ENCODE measurements around the gene ANKRD9.

Gene ANKRD9

DNA sequence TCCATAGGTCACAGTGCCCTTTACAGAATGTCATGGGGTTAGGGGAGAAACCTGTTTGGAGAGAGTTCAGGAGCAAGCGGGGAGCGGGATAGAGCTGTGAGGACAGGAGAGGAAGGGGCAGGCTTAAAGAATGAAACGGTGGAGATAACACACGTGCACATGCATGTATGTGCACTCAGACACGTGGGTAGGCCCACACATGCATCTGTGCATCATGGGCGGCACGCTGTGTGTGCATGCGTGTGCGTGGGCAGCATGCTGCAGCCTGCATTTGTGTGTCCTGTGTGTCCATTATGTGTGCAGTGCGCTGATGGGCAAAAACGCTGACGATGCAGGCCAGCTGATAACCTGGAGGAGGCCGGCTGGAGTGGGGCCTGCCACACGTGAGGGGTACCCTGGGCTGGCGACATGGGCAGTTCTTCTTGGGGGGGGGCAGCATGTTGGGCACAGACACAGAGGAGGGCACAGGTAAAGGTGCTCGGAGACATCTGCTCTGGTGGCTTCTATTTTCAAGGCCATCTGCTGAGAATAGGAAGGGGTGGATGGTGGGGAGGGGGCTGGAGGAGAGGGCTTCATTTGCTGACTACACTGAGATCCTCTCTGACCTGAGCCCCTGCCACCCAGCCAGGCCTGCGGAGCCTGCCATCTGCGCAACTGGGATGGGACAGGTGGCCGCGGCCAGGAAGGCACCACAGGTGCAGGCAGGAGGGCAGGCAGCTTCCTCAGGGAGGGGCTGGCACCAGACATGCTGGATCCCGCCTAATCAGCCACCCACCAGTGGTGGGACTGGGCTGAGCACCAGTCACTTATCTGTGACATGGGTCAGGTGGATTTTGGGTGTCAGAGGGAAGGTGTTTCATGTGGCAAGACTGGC, 4.6 kb upstream of the ANKRD9 start:
- DNase-seq, result no peak

DNA sequence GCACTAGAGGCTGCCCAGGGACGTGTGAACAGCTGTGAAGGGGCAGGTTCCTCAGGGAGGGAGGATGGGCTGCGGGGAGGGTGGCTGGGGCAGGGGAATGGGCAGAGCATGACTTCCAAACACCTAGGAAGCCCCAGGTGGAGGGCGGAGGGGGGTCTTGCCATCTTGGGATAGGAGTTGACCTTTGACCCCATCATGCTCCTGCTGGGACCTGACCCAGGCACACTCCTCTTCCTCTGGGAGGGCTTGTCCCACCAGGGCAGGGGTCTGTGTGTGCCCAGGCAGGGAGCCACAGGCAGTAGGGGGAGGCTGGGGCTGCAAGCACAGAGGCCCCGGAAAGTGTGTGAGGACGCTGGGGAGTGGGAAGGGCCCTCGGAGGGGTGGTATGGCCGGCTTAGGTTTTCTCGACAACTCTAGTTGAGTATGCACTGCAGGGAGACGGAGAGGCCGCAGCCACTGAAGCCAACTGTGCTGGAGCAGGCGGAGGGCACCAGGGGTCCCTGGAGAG, 3.3 kb upstream of the ANKRD9 start:
- no peak for DNase-seq

DNA sequence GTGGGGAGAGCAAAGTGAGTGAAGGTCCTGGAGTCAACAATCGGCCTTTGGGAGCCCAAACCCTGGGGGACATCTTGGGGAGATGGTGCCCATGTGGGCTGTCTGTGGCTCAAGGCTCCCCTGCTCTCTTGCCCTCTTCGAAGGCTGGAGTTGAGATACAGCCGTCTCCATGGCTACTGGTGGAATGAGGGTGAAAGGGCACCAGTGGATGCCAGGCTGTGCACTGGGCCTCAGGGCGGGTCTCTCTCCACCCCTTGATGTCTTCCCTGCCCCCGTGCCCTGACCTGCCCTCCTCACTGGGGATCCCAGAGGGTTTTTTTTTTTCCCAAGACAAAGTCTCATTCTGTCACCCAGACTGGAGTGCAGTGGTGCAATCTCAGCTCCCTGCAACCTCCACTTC, 2.0 kb upstream of the ANKRD9 start:
- no peak for DNase-seq

DNA sequence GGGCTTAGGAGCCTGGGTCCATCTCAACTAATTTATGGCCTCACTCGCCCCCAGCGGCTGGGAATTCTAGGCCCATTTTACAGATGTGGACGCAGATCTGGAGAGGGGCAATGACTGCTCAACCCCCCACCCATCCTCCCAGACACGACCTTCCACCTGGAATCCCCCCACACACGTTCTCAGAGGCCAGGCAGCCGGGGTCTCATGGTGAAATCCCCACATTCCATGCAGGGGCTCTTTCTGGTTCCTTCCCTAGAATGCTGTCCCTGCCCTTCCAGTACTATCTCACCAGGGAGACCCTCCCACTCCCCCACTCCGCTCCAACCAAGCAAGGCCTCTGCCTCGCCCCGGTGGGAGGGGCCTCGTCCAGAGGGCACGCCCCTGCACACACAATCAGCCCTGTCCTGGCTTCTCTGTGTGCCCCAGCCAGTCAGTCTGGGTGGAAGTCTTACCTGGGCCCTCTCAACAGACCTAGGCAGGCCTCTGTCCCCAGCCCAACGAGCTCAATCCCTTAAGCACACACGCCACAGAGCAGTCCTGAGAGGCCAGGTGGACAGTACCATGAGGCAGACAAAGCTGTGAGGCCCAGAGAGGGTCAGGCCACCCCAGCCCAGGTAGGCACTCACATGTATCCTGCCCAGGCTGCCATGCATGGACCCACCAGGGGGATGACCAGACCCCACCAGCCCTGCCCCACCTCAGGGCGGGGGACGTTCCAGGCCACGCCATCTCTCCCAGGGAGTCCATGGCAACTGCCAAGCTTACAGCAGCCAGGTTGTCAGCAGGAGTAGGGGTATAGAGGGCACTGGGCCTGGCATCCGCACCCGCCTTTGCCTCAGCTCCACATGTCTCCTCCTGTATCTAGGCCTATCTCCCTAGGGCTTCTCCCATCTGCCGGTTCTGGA, 1.3 kb upstream of the ANKRD9 start:
- DNase-seq, result no peak

DNA sequence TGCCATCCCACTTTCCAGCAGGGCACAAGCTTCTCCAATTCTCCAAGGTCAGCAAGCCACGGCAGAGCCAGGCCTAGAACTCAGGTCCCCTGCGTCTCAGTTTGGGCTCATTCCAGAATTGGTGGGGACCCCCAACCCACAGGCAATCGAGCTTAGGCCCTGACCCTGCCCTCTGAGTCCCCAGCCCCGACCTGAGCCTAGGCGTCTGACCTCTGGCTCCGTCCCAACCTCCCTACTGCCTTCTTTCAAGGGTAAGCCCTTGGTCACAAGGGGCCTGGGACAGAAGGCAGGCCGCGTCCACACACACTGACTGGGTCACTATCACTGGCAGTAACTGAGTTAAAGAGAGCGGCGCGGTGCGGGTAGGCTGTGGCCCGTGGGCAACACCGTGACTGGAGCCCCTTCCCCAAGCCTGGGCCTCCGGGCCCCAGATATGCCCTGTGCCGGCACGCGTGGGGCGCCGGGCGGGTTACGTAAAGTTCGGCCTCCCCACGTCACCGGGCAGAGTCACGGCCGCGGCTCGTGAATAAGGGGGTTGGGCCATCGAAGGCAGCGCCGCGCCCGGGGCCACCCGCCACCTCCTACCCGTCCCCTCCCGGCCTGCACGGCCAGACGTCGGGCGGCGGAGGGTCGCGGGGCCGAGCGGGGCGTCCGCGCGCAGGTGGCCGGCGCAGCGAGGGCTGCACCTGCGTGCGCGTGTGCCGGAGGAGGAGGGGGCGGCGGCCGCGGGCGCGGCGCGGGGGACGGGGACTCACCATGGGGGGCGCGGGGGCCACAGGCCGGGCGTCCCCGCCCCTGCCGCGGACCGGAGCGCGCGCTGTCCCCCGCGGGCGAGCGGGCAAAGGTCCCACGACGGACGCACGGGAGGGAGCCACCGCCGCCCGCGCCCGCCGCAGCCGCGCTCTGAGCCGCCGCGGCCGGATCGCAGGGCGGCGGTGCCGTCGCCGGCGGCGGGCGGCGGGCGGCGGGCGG, 516 bp downstream of the ANKRD9 start:
- peak in 18 of 56 donors; percentile 11 to 63 (median 34) for DNase-seq

DNA sequence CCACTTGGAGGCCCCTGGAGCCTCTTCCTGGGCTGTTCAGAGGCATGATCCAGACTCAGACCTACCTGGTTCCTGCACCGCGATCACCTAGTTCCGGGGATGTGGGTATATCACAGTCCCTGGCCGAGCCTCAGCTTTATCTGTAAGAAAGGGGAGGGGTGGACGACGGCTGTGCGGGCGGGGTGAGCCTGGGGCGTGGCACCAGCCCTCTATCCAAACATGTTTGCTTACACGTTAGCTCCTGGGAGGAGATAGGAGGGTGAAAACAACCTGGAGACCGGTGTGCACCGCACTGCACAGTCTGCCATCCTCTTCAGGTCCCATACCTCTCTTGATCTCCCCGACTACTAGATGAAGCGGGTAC, 1.2 kb downstream of the ANKRD9 start:
- no peak for DNase-seq

DNA sequence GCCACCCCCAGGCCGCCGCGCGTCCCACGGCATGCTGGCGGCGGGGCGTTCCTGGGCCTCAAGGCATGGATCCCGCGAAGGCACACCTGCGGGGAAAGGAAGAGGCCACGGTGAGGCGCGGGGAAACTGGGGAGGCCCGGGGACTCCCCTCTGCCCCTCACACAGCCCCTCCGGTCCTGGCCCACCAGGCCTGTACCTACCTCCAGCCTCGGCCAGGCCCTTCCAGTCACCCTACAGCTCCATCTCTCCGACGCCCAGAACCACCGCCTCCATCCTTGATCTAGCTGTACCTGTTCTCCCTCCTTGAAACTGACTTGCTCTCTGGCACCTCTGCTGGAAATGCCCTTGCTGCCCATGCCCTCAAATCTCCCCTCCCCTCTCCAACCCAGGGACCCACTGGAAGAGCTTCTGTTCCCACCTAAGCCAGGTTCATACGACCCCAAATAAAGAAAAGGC, 1.7 kb downstream of the ANKRD9 start:
- DNase-seq, result no peak

DNA sequence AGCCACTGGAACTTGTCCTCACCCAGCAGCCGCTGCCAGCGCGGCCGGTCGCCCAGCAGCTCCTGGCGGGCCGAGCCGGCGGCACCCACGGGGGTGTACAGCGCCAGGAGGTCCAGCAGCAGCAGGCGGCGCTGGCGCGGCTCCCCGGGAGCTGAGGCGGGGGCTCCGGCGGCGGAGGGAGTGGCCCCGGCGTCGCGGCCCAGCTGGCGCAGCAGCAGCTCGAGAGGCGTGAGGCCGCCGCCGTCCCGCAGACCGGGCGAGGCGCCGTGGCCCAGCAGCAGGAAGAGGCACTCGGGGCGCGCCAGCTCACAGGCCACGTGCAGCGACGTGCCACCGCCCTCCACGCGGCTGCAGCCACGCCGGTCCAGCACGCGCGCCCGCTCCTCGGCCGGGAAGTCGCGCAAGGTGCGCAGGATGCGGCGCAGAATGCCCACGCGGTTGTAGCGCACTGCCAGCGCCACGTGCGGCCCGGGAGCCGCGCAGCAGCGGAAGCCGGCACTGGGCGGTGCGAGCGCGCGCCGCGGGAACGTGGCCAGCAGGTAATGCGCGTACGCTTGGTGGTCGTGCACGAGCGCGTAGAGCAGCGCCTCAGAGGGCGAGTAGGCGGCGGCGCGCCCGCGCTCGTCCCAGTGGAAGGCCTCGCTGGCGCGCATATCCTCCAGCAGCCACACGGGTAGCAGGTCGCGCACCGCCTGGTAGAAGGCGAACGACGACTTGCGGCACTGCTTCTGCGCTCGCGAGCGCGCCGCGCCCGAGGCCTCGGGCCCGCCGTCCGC, 2.3 kb downstream of the ANKRD9 start:
- no peak for DNase-seq

DNA sequence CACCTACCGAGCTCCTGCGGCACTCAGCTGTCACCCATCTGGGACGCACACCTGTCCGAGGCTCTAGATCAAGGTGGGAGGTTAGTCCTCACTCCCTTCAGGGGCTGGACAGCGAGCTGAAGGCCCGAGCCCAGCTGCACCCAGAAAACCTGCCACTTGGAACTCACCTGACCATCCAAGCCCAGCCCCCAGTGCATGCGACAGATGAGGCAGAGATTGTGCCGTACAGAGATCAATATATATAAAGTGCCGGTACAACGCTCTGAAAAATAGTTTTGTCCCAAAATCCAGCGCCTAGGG, 3.0 kb downstream of the ANKRD9 start:
- DNase-seq, result no peak

DNA sequence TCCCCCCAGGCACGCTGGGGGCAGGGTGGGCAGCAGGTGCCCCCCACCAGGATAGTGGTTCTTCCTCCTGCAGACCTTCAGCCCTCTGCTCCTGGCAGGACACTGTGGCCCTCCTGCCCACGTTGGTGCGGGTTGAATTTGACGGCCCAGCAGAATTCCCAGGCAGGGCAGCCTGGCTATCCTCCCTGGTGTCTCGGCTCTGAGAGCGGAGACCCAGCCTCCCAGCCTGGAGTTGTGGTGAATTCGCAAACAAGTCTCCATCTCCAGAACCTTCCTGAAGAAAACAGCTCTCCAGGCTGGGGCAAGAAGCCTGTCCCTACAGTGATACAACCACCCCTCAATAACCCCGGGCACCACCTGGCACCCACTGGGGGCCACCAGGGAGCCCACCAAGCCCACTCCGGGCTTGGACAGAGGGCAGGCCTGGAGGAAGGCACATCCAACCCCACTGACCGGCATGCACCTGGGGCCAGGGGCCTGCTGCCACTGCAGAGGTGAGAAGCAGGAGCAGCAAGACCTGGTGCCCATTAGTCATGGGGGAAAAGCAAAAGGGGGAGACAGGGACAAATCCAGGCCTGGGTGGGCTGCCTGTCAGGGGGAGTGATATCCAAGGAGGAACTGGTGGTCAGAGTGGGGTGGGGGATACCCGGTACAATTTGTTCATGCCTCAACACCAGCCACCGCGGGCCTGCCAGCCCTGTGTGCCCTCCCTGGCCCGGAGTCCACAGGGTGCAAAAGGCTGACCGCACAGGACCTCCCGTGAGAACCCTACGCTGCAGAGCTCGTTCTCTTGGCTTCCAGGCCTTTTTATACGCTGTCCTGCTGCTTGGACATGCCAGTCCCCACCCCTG, 3.6 kb downstream of the ANKRD9 start:
- DNase-seq, result no peak

DNA sequence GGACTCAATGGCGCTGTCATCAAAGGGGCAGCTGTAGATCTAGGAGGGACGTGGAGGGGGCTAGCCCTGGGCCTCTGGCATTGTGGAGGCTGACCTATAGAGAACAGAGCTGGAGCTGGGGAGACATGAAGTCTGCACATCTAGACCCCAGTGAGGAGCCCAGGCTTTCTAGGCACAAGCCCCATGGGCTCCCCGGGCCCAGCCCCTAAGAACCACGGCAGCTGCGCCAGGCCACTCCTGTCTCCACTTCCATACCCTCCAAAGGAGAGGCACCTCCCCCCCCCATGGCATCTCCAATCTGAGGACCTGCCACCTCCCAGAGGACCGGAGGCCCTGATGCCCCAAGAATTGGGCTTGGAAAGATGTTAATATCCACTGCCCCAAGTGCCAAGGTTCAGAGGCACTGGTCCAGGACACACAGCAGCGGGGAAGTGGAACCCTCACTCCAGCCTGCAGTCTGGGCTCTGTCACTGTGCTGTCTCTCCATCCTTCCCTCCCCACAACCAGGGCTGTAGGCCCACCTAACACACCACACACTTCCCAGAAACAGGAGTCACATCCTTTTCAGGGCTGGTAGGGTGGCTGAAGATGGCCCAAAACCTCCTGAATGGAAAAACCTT, 4.5 kb downstream of the ANKRD9 start:
- no peak for DNase-seq

DNA sequence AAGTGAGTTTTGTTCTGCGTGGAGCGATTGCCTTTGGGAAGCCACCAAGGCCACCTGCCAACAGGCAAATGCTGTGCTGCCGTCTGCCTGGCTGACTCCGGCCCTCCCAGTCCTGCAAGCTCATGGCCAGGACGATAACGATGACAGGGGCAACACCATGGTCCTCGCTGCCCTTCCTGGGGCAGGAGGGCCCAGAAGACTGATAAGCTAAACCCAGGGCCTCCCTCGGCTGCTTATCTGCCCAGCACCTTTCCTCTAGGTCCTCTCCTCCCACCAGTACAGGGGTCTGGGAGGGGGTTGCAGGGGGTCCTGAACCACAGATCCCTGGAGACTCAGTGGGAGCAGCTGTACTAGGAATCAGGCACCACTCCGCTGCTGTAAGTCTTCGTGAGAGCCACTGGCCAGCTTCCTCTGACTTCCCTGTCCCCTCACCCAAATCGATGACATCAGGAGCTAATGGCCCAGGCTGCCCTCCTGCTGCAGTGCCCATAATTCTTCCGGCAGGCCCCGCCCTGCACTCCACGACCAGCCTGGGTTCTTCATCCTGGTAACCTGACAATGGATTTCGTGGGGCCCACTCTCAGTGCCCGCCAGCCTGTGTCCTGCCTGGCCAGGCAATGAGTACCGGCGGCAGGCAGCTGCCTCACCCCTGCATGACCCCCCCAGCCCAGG, 5.1 kb downstream of the ANKRD9 start:
- DNase-seq, result no peak

DNA sequence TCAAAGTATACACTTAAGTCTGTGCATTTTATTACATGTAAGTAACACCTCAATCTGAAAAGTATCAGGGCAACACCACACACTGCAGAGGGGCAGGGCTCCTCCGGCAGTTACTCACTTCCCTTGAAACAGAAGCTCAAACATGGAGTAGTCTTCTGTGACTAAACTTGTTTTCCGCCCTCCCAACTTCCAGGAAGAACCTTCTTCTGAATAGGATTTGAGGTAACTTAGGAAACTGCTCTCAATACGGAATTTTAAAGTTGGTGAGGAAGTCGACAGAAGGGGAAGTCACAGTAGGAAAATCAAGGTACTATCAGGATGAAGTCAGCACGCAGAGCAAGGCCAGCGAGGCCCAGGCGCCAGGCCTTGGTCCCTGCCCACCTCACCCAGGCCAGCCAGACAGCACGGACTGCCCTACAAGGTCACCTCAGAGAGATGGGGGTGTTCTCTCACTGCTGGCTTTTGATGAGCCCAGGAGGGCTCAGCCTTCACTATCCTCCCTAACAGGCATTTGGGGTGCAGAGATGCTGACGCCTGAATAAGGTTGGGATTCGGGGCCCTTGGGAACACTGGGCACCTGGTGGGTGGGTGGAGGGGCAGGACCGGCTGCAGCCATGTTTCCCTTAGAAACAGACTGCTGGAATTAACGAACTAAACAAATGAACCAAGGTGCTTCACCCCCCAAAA, 5.8 kb downstream of the ANKRD9 start:
- DNase-seq, result no peak

DNA sequence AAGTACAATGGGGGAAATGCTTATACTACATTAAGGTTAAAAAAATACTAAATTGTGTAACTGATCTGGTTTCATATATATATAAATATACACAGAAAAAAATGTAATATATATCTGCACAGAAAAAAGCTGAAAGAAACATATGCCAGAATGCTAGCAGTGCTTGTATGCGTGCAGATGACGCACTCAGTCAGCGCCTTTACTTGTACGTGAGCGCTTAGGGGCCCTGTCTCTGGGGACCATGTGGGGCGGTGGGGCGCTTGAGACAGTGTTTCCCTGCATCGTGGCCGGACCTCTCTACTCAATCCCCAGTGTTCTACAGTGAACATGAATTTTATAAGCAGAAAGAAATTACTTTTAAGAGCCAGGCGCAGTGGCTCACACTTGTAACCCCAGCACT, 7.0 kb downstream of the ANKRD9 start:
- no peak for DNase-seq

DNA sequence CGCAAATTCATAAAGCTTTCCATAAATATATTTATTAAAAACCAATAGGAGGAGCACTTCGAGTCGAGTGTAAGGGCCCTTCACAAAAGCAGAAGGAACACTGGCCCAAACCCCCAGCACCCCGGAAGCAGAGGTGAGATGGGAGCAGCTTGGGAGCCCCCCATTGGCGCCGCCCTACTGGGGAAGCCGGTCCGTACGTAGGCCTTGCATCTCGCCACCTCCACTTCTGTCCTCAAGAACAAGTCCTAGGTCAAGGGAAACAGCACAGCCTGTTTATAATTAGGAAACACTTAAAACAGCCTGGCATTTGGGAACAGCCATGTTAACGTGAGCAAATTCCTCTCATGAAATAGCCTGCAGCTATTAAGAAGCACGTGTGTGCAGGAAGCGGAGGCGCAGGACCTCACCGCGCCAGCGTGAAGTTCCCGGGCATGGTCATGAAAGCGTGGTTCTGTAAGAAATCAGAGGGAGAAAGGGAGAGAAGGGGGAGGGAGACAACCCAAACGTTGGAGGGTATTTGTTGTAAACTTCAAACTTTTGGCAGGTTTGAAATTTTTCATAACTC, 7.7 kb downstream of the ANKRD9 start:
- no peak for DNase-seq

DNA sequence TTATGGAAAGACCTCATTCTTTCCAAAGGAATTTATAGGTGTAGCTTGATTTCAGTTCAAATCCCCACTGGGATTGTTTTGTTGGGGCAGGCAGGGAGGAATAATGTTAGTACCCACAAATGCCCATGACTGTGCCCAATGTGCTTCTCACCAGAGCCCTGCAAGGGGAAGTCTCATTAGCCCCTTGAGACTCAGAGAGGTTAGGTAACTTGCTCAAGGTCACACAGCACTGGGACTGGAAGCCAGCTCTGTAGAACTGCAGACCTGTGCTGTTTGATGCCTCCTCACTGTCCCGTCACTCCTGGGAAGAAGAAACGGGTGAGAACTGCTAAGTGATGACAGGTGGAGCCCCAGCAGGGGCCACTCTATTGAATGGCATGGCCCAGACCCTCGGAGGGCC, 8.9 kb downstream of the ANKRD9 start:
- DNase-seq, result no peak

DNA sequence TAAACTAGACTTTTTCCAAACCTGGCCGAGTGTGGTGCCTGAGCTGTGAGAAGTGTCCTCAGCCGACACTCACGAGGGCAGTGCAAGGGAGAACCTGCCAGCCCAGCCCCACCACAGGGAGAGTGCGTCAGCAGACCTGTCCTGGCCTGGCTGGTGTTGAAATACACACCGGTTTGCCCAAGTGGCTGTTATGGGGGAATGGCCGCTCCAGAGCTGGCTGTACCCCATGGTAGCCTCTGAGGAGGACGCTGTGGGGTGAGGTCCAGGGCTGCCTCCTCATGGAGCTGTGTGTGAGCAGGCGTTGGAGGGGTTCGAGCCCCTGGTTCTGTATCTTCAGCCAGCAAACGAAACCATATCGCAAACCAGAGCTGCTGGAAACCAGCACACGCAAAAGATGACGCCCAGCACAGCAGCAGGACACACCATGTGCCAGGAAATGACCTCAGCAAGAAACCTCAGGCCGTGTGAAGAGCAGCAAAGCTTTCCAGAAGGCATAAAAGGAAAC, 9.4 kb downstream of the ANKRD9 start:
- DNase-seq, result peak in 1 of 56 donors; percentile 16

Data from nucleus accumbens (tissue), 56 donors.